Thoracic aorta (tissue), 2 donors: ENCODE data around the gene SOX18. TPM values are rescaled to one million over a fixed set of nuclear protein-coding genes. Genes with fewer than 3 reads are reported as not detected.
A peak's percentile ranks its signal among the peaks of the same experiment; 100 is the strongest.

ENCODE experiments used
- ATAC-seq: fragments of 150-250 bp; one replicate; pipeline ENCODE4 v1.8.0; 2017; ENCODE audit warnings: low read depth; ENCODE audit not compliant: insufficient number of reproducible peaks, low FRiP score
- DNase-seq: peaks from one replicate; pipeline ENCODE4 v3.0.0-alpha.2; 2020; ENCODE audit warnings: low spot score
- H3K27ac ChIP-seq, 2 donors: fragments of 200-600 bp; sonication (generic); 1 replicate in 1 of 2; 2 replicates in 1 of 2; pipeline ENCODE4 v1.5.1; 2016; ENCODE audit warnings: mild to moderate bottlenecking in 2 of 2, moderate library complexity in 2 of 2
- H3K27me3 ChIP-seq: fragments of 200-600 bp; sonication (generic); replicated peaks from 2 replicates; pipeline ENCODE4 v1.6.0; 2016; ENCODE audit warnings: mild to moderate bottlenecking; ENCODE audit not compliant: insufficient read depth
- H3K36me3 ChIP-seq: fragments of 200-600 bp; sonication (generic); one replicate; pipeline ENCODE4 v1.5.1; 2016
- H3K4me1 ChIP-seq, 2 donors: fragments of 200-600 bp; sonication (generic); 1 replicate in 1 of 2; 2 replicates in 1 of 2; pipeline versions ENCODE4 v1.5.1 to v1.6.0; 2016; ENCODE audit warnings: low read depth in 2 of 2, mild to moderate bottlenecking in 1 of 2; ENCODE audit not compliant: control insufficient read depth in 1 of 2
- H3K4me3 ChIP-seq: fragments of 200-600 bp; sonication (generic); 2 replicates; pipeline ENCODE4 v1.5.1; 2016; ENCODE audit warnings: mild to moderate bottlenecking
- H3K9me3 ChIP-seq: fragments of 200-600 bp; sonication (generic); 2 replicates; pipeline ENCODE4 v1.5.1; 2016
- total RNA-seq, 2 donors: library from RNA; depleted of rRNA; stranded (reverse); fragments of >200 nt; gene quantifications; one replicate each; pipeline versions ENCODE4 v1.1.0 to v1.2.3, GENCODE V29; 2016
- TF ChIP-seq, protein P1 (sequence below): fragments of 200-600 bp; sonication (generic); IDR thresholded peaks from one replicate; pipeline ENCODE4 v1.5.1; 2019; ENCODE audit warnings: antibody characterized with exemption

Gene SOX18
- total RNA-seq, 2 donors from 2014 or later = 4.2 to 15.3 TPM

DNA sequence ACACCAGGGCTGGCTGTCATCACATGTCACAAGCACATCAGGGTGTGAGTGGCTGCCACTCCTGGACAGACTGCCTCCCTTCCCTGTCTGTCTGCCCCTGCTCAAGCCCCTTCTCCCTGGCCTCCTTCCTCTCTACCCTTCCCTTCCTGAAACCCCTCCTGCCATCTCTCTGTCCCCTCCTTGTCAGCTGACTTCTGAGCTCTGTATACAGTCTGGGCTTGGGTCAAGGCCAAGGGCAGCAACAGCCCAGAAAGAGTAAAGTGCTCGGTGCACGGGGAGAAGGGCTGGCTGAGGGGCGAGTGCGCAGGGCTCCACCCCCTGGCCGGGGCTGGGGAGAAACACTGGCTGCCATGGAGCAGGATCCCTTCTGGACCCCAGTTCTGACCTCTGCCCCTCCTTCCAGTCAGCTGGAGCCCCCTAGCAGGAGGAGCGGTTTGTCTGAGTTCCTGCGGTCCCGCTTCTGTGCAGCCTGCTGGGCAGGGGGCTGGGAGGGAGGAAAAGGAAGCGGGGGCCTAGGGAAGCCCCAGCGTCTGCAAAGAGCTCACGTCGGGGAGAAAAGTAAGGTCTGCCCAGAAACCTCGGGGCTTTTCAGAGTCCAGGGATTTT, 32.8 kb upstream of the SOX18 start:
- H3K27me3 ChIP-seq = no peaks in the 10 kb centered on the region
- H3K4me1 ChIP-seq = peaks cover 20 to 38% of the 10 kb centered on the region in 2 donors
- no peak for DNase-seq
- H3K27ac ChIP-seq = no peak overlapping the region
- H3K9me3 ChIP-seq = no peaks in the 10 kb centered on the region
- no peaks in the 10 kb centered on the region for H3K36me3 ChIP-seq
- no peak for ATAC-seq
- H3K4me3 ChIP-seq = no peak overlapping the region
- TF ChIP-seq, protein P1, sequence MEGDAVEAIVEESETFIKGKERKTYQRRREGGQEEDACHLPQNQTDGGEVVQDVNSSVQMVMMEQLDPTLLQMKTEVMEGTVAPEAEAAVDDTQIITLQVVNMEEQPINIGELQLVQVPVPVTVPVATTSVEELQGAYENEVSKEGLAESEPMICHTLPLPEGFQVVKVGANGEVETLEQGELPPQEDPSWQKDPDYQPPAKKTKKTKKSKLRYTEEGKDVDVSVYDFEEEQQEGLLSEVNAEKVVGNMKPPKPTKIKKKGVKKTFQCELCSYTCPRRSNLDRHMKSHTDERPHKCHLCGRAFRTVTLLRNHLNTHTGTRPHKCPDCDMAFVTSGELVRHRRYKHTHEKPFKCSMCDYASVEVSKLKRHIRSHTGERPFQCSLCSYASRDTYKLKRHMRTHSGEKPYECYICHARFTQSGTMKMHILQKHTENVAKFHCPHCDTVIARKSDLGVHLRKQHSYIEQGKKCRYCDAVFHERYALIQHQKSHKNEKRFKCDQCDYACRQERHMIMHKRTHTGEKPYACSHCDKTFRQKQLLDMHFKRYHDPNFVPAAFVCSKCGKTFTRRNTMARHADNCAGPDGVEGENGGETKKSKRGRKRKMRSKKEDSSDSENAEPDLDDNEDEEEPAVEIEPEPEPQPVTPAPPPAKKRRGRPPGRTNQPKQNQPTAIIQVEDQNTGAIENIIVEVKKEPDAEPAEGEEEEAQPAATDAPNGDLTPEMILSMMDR = no peak

- Histone ChIP-seq H3K9me3 (no peaks in the 10 kb centered on the region), H3K4me1 (peaks cover 20 to 38% of the 10 kb centered on the region in 2 donors), H3K36me3 (no peaks in the 10 kb centered on the region), H3K27ac (no peak overlapping the region), H3K27me3 (no peaks in the 10 kb centered on the region), H3K4me3 (no peak overlapping the region)
- ATAC-seq = no peak
- TF ChIP-seq, protein P1 = no peak
- DNase-seq = no peak
Measured at GRCh38 chr20:64081624-64081964, 32.2 kb upstream of the SOX18 start.

- Histone ChIP-seq H3K4me3 (peak overlapping the region; percentile 70), H3K27ac (no peak overlapping the region), H3K9me3 (no peaks in the 10 kb centered on the region), H3K36me3 (no peaks in the 10 kb centered on the region), H3K27me3 (no peaks in the 10 kb centered on the region), H3K4me1 (peaks cover 20 to 38% of the 10 kb centered on the region in 2 donors)
- TF ChIP-seq, protein P1 = no peak
- DNase-seq (no peak), ATAC-seq (no peak)
Measured at GRCh38 chr20:64080813-64081623, 31.6 kb upstream of the SOX18 start.

- Histone ChIP-seq H3K27ac (peak within 1 kb of the TSS; percentile 2 to 33), H3K9me3 (no peaks in the 10 kb centered on the region), H3K36me3 (no peaks in the 10 kb centered on the region), H3K4me3 (peak within 1 kb of the TSS; percentile 83), H3K4me1 (peaks cover 20 to 38% of the 10 kb centered on the region in 2 donors), H3K27me3 (no peaks in the 10 kb centered on the region)
- DNase-seq = no peak
- TF ChIP-seq, protein P1 = no peak
- ATAC-seq = no peak
Measured at GRCh38 chr20:64080013-64080812, 30.8 kb upstream of the SOX18 start, which contains the start of gene OPRL1. OPRL1 (plus strand) TSS chr20:64080082; CDS start chr20:64092721, 12,639 bp downstream.
